K562 (cell line): ENCODE results near the gene CEACAM5. TPM values are rescaled to one million over a fixed set of nuclear protein-coding genes. Genes with fewer than 3 reads are reported as not detected.

Experiments
- ATF7 ChIP-seq: fragments of 450-650 bp; IDR thresholded peaks from 2 replicates; pipeline ENCODE4 v1.7.1; 2014; ENCODE audit warnings: mild to moderate bottlenecking, moderate library complexity
- BHLHE40 ChIP-seq: IDR thresholded peaks from 2 replicates; pipeline ENCODE4 v1.6.1; 2011; ENCODE audit warnings: low read length, improper control_type of control experiment
- ELF4 ChIP-seq: fragments of 450-650 bp; formaldehyde crosslinking; IDR thresholded peaks from 2 replicates; pipeline ENCODE4 v1.4.0; 2022; ENCODE audit warnings: missing genetic modification characterization
- GABPA ChIP-seq: fragments of 200-800 bp; sonication (Bioruptor generic); conservative IDR thresholded peaks from 2 replicates; pipeline ENCODE4 v1.6.1; 2016; ENCODE audit warnings: low read depth, missing genetic modification characterization, missing compliant biosample characterization
- KDM5B ChIP-seq: fragments of 200-600 bp; sonication (generic); IDR thresholded peaks from 2 replicates; pipeline ENCODE4 v1.6.1; 2012; ENCODE audit warnings: low read depth, mild to moderate bottlenecking, moderate library complexity, low read length, control low read depth, inconsistent platforms; ENCODE audit not compliant: insufficient replicate concordance
- PHF8 ChIP-seq: fragments of 200-600 bp; sonication (generic); IDR thresholded peaks from 2 replicates; pipeline ENCODE4 v1.6.1; 2012; ENCODE audit warnings: mixed run types, mild to moderate bottlenecking, inconsistent platforms, low read length, moderate library complexity, borderline replicate concordance
- RB1 ChIP-seq: fragments of 450-650 bp; IDR thresholded peaks from 2 replicates; pipeline ENCODE4 v1.6.1; 2017; ENCODE audit warnings: low read depth, mild to moderate bottlenecking
- RCOR1 ChIP-seq, 2 experiments: IDR thresholded peaks; 2 replicates each; pipeline ENCODE4 v1.6.1; 2012; ENCODE audit warnings: low read depth in 2 of 2, low read length in 2 of 2, borderline replicate concordance in 1 of 2, improper control_type of control experiment in 1 of 2
- SRF ChIP-seq, 2 experiments: fragments of 250-450, 450-650 bp in 1 of 2; sonication (Bioruptor Pico) in 1 of 2; sonication (generic) in 1 of 2; formaldehyde crosslinking; IDR thresholded peaks; 2 replicates each; pipeline versions ENCODE4 v1.5.0 to v1.5.1; 2020 to 2022; ENCODE audit warnings: mild to moderate bottlenecking in 1 of 2, missing genetic modification reagents in 1 of 2
- XRCC4 ChIP-seq: IDR thresholded peaks from one replicate; pipeline ENCODE4 v1.6.1; 2011; ENCODE audit not compliant: insufficient read depth, insufficient read length; ENCODE audit errors: extremely low read depth
- ZNF263 ChIP-seq: sonication (generic); formaldehyde crosslinking; IDR thresholded peaks from 2 replicates; pipeline ENCODE4 v1.8.0; 2022; ENCODE audit warnings: mild to moderate bottlenecking, missing genetic modification reagents, borderline replicate concordance
- ZNF316 ChIP-seq: fragments of 450-650 bp; IDR thresholded peaks from 2 replicates; pipeline ENCODE4 v1.6.1; 2016
- ZNF696 ChIP-seq: fragments of 250-450 bp; sonication (Bioruptor Pico); conservative IDR thresholded peaks from 2 replicates; pipeline ENCODE4 v1.4.0; 2020; ENCODE audit warnings: mild to moderate bottlenecking, moderate library complexity
- ZNF785 ChIP-seq: fragments of 250-450 bp; sonication (Bioruptor Pico); IDR thresholded peaks from 2 replicates; pipeline ENCODE4 v1.4.0; 2020; ENCODE audit warnings: mild to moderate bottlenecking
- ZNF830 ChIP-seq: fragments of 250-450 bp; sonication (Bioruptor Pico); IDR thresholded peaks from 2 replicates; pipeline ENCODE4 v1.5.0; 2021; ENCODE audit warnings: mild to moderate bottlenecking
- polyA plus RNA-seq, 8 experiments: library from polyadenylated mRNA; depleted of rRNA in 4 of 8; stranded (reverse) in 5 of 8; unstranded in 3 of 8; fragments of >200 nt; fragmentation: Nextera tagmentation in 2 of 8; fragmentation: Illumina TruSeq in 1 of 8; extraction: Ambion mirVana in 2 of 8; extraction: Trizol in 1 of 8; gene quantifications; 2 replicates each; pipeline versions ENCODE4 v1.2.1 to v1.2.3, GENCODE V29; 2011 to 2014; ENCODE audit warnings: inconsistent platforms in 1 of 8, missing spikeins in 1 of 8
- total RNA-seq, 7 experiments: library from RNA; depleted of rRNA in 6 of 7; stranded (reverse); fragments of >200 nt in 6 of 7; fragmentation: Illumina TruSeq in 2 of 7; extraction: Trizol in 2 of 7; gene quantifications; 2 replicates each; pipeline versions ENCODE4 v1.2.1 to v1.2.3, GENCODE V29; 2011 to 2021; ENCODE audit warnings: low replicate concordance in 1 of 7
- TF ChIP-seq, protein P1 (sequence below): sonication (generic); formaldehyde crosslinking; IDR thresholded peaks from 2 replicates; pipeline ENCODE4 v1.8.1; 2022; ENCODE audit warnings: missing genetic modification reagents

Gene CEACAM5
- total and polyA plus RNA-seq, 9 of the 15 experiments (the other 6 are each of a cell fraction or from before 2014, with no cell fraction given) = 0.33 TPM; not detected in 8

DNA sequence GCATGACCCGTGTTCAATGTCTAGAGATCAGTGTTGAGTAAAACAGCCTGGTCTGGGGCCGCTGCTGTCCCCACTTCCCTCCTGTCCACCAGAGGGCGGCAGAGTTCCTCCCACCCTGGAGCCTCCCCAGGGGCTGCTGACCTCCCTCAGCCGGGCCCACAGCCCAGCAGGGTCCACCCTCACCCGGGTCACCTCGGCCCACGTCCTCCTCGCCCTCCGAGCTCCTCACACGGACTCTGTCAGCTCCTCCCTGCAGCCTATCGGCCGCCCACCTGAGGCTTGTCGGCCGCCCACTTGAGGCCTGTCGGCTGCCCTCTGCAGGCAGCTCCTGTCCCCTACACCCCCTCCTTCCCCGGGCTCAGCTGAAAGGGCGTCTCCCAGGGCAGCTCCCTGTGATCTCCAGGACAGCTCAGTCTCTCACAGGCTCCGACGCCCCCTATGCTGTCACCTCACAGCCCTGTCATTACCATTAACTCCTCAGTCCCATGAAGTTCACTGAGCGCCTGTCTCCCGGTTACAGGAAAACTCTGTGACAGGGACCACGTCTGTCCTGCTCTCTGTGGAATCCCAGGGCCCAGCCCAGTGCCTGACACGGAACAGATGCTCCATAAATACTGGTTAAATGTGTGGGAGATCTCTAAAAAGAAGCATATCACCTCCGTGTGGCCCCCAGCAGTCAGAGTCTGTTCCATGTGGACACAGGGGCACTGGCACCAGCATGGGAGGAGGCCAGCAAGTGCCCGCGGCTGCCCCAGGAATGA is 1.5 kb upstream of the CEACAM5 start (continued):
- TF ChIP-seq RCOR1 (IDR thresholded peaks at IDR 0.05; ENCODE audit: borderline replicate concordance in 1 of 2, low read depth in 2 of 2, low read length in 2 of 2) = no peak
- TF ChIP-seq SRF (CRISPR knock-in tag; IDR thresholded peaks at IDR 0.05) = no peak
- TF ChIP-seq ZNF830 (CRISPR knock-in tag) = no peak
- TF ChIP-seq ZNF316 = no peak
- TF ChIP-seq PHF8 = peak; percentile 17; the same call in 1 of the 2 replicates
- TF ChIP-seq, protein P1, sequence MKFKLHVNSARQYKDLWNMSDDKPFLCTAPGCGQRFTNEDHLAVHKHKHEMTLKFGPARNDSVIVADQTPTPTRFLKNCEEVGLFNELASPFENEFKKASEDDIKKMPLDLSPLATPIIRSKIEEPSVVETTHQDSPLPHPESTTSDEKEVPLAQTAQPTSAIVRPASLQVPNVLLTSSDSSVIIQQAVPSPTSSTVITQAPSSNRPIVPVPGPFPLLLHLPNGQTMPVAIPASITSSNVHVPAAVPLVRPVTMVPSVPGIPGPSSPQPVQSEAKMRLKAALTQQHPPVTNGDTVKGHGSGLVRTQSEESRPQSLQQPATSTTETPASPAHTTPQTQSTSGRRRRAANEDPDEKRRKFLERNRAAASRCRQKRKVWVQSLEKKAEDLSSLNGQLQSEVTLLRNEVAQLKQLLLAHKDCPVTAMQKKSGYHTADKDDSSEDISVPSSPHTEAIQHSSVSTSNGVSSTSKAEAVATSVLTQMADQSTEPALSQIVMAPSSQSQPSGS (CRISPR knock-in tag) = no peak
- TF ChIP-seq ZNF785 = no peak
- 0 out of 2 replicates have a peak, but pooled peaks have one; percentile 13 for TF ChIP-seq BHLHE40
- no peak for TF ChIP-seq ZNF696
- TF ChIP-seq ZNF263 (CRISPR knock-in tag) = 0 out of 2 replicates have a peak, but pooled peaks have one; percentile 32
- no peak for TF ChIP-seq KDM5B
- TF ChIP-seq ATF7 = peak; percentile 61
- TF ChIP-seq RB1 = peak; percentile 51; the same call in 1 of the 2 replicates
- TF ChIP-seq XRCC4 = no peak
- no peak for TF ChIP-seq ELF4 (CRISPR knock-in tag)
- TF ChIP-seq GABPA (tag) = no peak
